GM23338 (cell line): ENCODE measurements around the gene EXOC7. TPM values are rescaled to one million over a fixed set of nuclear protein-coding genes. Genes with fewer than 3 reads are reported as not detected.
A peak's percentile ranks its signal among the peaks of the same experiment; 100 is the strongest.

Source experiments
- ATAC-seq: fragments of 200-7000 bp; cut with Tn5 transposase; 3 replicates; pipeline ENCODE4 v1.9.1; 2020
- DNase-seq: peaks from one replicate; pipeline ENCODE4 v3.0.0-alpha.2; 2015; ENCODE audit warnings: low spot score
- H2AFZ ChIP-seq: fragments of 200-600 bp; sonication (generic); 2 replicates; pipeline ENCODE4 v1.8.0; 2016; ENCODE audit warnings: antibody characterized with exemption, mild to moderate bottlenecking, moderate library complexity
- H3F3A ChIP-seq: fragments of 200-600 bp; sonication (generic); replicated peaks from 2 replicates; pipeline ENCODE4 v1.8.0; 2017; ENCODE audit warnings: antibody characterized with exemption, mixed run types, low read depth
- H3K27ac ChIP-seq: fragments of 200-600 bp; sonication (generic); 2 replicates; pipeline ENCODE4 v1.6.1; 2016; ENCODE audit warnings: low read depth
- H3K27me3 ChIP-seq: fragments of 200-600 bp; sonication (generic); 2 replicates; pipeline ENCODE4 v1.8.0; 2016; ENCODE audit warnings: mild to moderate bottlenecking, mixed run types, moderate library complexity; ENCODE audit not compliant: insufficient read depth
- H3K36me3 ChIP-seq: fragments of 200-600 bp; sonication (generic); 2 replicates; pipeline ENCODE4 v1.8.0; 2016; ENCODE audit warnings: mild to moderate bottlenecking; ENCODE audit not compliant: insufficient read depth
- H3K4me1 ChIP-seq: fragments of 200-600 bp; sonication (generic); 2 replicates; pipeline ENCODE4 v1.8.0; 2016; ENCODE audit warnings: mild to moderate bottlenecking, moderate library complexity; ENCODE audit not compliant: insufficient read depth
- H3K4me2 ChIP-seq: fragments of 200-600 bp; sonication (generic); 2 replicates; pipeline ENCODE4 v1.7.1; 2017; ENCODE audit warnings: mixed run types
- H3K4me3 ChIP-seq: fragments of 200-600 bp; sonication (generic); 2 replicates; pipeline ENCODE4 v1.6.1; 2016; ENCODE audit warnings: mixed run types
- H3K79me2 ChIP-seq: fragments of 200-600 bp; sonication (generic); replicated peaks from 2 replicates; pipeline ENCODE4 v1.8.0; 2017; ENCODE audit warnings: mild to moderate bottlenecking; ENCODE audit not compliant: insufficient read depth
- H3K9me2 ChIP-seq: fragments of 200-600 bp; sonication (generic); 2 replicates; pipeline ENCODE4 v1.8.0; 2017; ENCODE audit not compliant: insufficient read depth
- H4K20me1 ChIP-seq: fragments of 200-600 bp; sonication (generic); replicated peaks from 2 replicates; pipeline ENCODE4 v1.8.0; 2017; ENCODE audit warnings: mild to moderate bottlenecking; ENCODE audit not compliant: insufficient read depth
- H3K27ac Mint-ChIP-seq: 2 replicates; pipeline ENCODE4 v1.8.0; 2020; ENCODE audit warnings: inconsistent platforms, mild to moderate bottlenecking, moderate library complexity, mixed read lengths
- H3K27me3 Mint-ChIP-seq: 3 replicates; pipeline ENCODE4 v1.8.0; 2022; ENCODE audit warnings: low read depth, mild to moderate bottlenecking, moderate library complexity, mixed read lengths, inconsistent platforms; ENCODE audit not compliant: insufficient read depth, poor library complexity
- H3K36me3 Mint-ChIP-seq: 3 replicates; pipeline ENCODE4 v1.8.0; 2021; ENCODE audit warnings: low read depth, mild to moderate bottlenecking, inconsistent platforms, moderate library complexity, mixed read lengths
- H3K4me1 Mint-ChIP-seq: 3 replicates; pipeline ENCODE4 v1.8.0; 2020; ENCODE audit warnings: mild to moderate bottlenecking, inconsistent platforms, mixed read lengths
- H3K4me3 Mint-ChIP-seq: 3 replicates; pipeline ENCODE4 v1.8.0; 2021; ENCODE audit warnings: moderate library complexity, mild to moderate bottlenecking, inconsistent platforms, mixed read lengths
- H3K9me3 Mint-ChIP-seq: 3 replicates; pipeline ENCODE4 v1.8.0; 2020; ENCODE audit warnings: moderate library complexity, mild to moderate bottlenecking, inconsistent platforms, mixed read lengths
- CTCF ChIP-seq, 2 experiments: fragments of 200-600 bp in 1 of 2; sonication (generic) in 1 of 2; conservative IDR thresholded peaks; 2 replicates each; pipeline versions ENCODE4 v1.5.1 to v1.6.1; 2016 to 2017; ENCODE audit warnings: antibody characterized with exemption in 2 of 2, low read depth in 2 of 2, mild to moderate bottlenecking in 2 of 2, moderate library complexity in 1 of 2
- EZH2 ChIP-seq: fragments of 200-600 bp; sonication (generic); IDR thresholded peaks from one replicate; pipeline ENCODE4 v1.8.0; 2017; ENCODE audit warnings: antibody characterized with exemption, mild to moderate bottlenecking, low read depth; ENCODE audit not compliant: unreplicated experiment
- POLR2AphosphoS5 ChIP-seq: IDR thresholded peaks from 2 replicates; pipeline ENCODE4 v1.6.1; 2016; ENCODE audit warnings: antibody characterized with exemption, low read depth
- STAT1 ChIP-seq: IDR thresholded peaks from one replicate; pipeline ENCODE4 v1.6.1; 2016; ENCODE audit warnings: antibody characterized with exemption; ENCODE audit not compliant: unreplicated experiment
- polyA plus RNA-seq: library from polyadenylated mRNA; unstranded; fragments of >200 nt; fragmentation: Nextera tagmentation; extraction: Ambion mirVana; gene quantifications from 2 replicates; pipeline ENCODE4 v1.2.1, GENCODE V29; 2016
- total RNA-seq: library from RNA; depleted of rRNA; stranded (reverse); fragments of >200 nt; shearing (Covaris generic); gene quantifications from 2 replicates; pipeline ENCODE4 v1.2.3, GENCODE V29; 2014
- TF ChIP-seq, protein P1 (sequence below): IDR thresholded peaks from one replicate; pipeline ENCODE4 v1.6.1; 2018; ENCODE audit warnings: antibody characterized with exemption; ENCODE audit not compliant: unreplicated experiment

Gene EXOC7
- total and polyA plus RNA-seq, 2 experiments from 2014 or later, result 75.4 to 77.4 TPM

DNA sequence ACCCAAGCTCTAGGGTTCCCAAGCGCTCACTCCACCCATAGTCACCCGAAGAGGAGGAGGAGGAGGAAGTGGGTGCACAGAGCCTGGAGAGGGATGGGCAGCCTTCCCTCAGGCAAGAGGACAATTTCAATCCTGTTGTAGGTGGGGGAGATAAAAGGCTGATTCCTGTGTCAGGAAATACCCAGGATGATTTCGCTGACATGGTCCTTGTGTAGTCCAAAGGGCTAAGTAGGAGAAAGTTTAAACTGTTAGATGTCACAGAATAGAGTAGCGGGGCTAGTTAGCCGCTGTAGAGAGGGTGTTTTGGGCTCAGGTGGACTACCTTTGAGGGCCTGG is 1.3 kb upstream of the EXOC7 start:
- peak overlapping the region; percentile 67; the same call in 1 of the 2 replicates for H3K27ac Mint-ChIP-seq
- 0 out of 3 replicates have a peak overlapping the region, but pooled peaks have one; percentile 86 for H3K4me3 Mint-ChIP-seq
- peaks cover 25% of the 10 kb centered on the region for H3K36me3 Mint-ChIP-seq

GRCh38 chr17:76104140-76104895 is 731 bp upstream of the EXOC7 start:
- peak overlapping the region; percentile 94 for H3K27ac ChIP-seq
- H3K36me3 Mint-ChIP-seq, result peaks cover 30% of the 10 kb centered on the region
- H3K9me3 Mint-ChIP-seq, result peaks cover 3% of the 10 kb centered on the region; the same call in 2 of the 3 replicates
- H4K20me1 ChIP-seq, result no peaks in the 10 kb centered on the region; the same call in 1 of the 2 replicates
- peak in 1 of 2 experiments; percentile 17; a peak in 1 of 4 replicates for TF ChIP-seq CTCF (conservative IDR thresholded peaks at IDR 0.05; ENCODE audit: low read depth in 2 of 2)
- TF ChIP-seq EZH2, result no peak
- DNase-seq, result peak; percentile 27
- peak overlapping the region; percentile 98 for H3K27ac Mint-ChIP-seq
- H3K36me3 ChIP-seq, result peaks cover 11% of the 10 kb centered on the region
- peaks cover 27% of the 10 kb centered on the region for H3K4me1 Mint-ChIP-seq
- peak overlapping the region; percentile 86 for H3K4me3 Mint-ChIP-seq
- H3K27me3 Mint-ChIP-seq, result peaks cover 10% of the 10 kb centered on the region
- peaks cover 12% of the 10 kb centered on the region; the same call in 1 of the 2 replicates for H3F3A ChIP-seq
- peak overlapping the region; percentile 96 for H3K4me2 ChIP-seq
- H3K27me3 ChIP-seq, result no peaks in the 10 kb centered on the region
- peaks cover 26% of the 10 kb centered on the region; the same call in 1 of the 2 replicates for H3K4me1 ChIP-seq
- H3K4me3 ChIP-seq, result peak overlapping the region; percentile 92; the same call in 1 of the 2 replicates
- peaks cover 20% of the 10 kb centered on the region for H3K79me2 ChIP-seq
- H3K9me2 ChIP-seq, result no peaks in the 10 kb centered on the region
- H2AFZ ChIP-seq, result peak overlapping the region; percentile 39
- ATAC-seq, result peak; percentile 20

More for the DNA sequence above, 1.3 kb upstream of the EXOC7 start:
- Histone ChIP-seq H3K4me1 (peaks cover 26% of the 10 kb centered on the region; the same call in 1 of the 2 replicates), H3K9me2 (no peaks in the 10 kb centered on the region), H2AFZ (no peak overlapping the region), H3F3A (peaks cover 12% of the 10 kb centered on the region; the same call in 1 of the 2 replicates), H3K79me2 (peaks cover 20% of the 10 kb centered on the region), H3K27ac (peak overlapping the region; percentile 94; the same call in 1 of the 2 replicates), H4K20me1 (no peaks in the 10 kb centered on the region; the same call in 1 of the 2 replicates), H3K36me3 (peaks cover 9% of the 10 kb centered on the region), H3K27me3 (no peaks in the 10 kb centered on the region), H3K4me2 (no peak overlapping the region), H3K4me3 (no peak overlapping the region)
- no peak for DNase-seq
- no peak for TF ChIP-seq STAT1
- Mint-ChIP-seq H3K27me3 (peaks cover 10% of the 10 kb centered on the region), H3K4me1 (peaks cover 27% of the 10 kb centered on the region), H3K9me3 (peaks cover 3% of the 10 kb centered on the region; the same call in 2 of the 3 replicates)
- ATAC-seq, result no peak

GRCh38 chr17:76102944-76103273 is 678 bp downstream of the EXOC7 start:
- Histone ChIP-seq H3K27me3 (no peaks in the 10 kb centered on the region), H4K20me1 (no peaks in the 10 kb centered on the region; the same call in 1 of the 2 replicates), H3K4me3 (peak overlapping the region; percentile 92), H3K79me2 (peaks cover 20% of the 10 kb centered on the region), H3K9me2 (no peaks in the 10 kb centered on the region), H3K4me2 (peak overlapping the region; percentile 96), H3F3A (0 out of 2 replicates have a peak, but pooled peaks cover 12% of the 10 kb centered on the region), H3K27ac (peak overlapping the region; percentile 39; the same call in 1 of the 2 replicates), H3K4me1 (peaks cover 26% of the 10 kb centered on the region; the same call in 1 of the 2 replicates), H2AFZ (peak overlapping the region; percentile 40), H3K36me3 (peaks cover 17% of the 10 kb centered on the region)
- DNase-seq (no peak), ATAC-seq (no peak)
- Mint-ChIP-seq H3K4me1 (peaks cover 27% of the 10 kb centered on the region), H3K27me3 (peaks cover 10% of the 10 kb centered on the region), H3K36me3 (peaks cover 44% of the 10 kb centered on the region), H3K4me3 (peak overlapping the region; percentile 86), H3K9me3 (peaks cover 3% of the 10 kb centered on the region; the same call in 2 of the 3 replicates), H3K27ac (peak overlapping the region; percentile 98)
- TF ChIP-seq, protein P1, sequence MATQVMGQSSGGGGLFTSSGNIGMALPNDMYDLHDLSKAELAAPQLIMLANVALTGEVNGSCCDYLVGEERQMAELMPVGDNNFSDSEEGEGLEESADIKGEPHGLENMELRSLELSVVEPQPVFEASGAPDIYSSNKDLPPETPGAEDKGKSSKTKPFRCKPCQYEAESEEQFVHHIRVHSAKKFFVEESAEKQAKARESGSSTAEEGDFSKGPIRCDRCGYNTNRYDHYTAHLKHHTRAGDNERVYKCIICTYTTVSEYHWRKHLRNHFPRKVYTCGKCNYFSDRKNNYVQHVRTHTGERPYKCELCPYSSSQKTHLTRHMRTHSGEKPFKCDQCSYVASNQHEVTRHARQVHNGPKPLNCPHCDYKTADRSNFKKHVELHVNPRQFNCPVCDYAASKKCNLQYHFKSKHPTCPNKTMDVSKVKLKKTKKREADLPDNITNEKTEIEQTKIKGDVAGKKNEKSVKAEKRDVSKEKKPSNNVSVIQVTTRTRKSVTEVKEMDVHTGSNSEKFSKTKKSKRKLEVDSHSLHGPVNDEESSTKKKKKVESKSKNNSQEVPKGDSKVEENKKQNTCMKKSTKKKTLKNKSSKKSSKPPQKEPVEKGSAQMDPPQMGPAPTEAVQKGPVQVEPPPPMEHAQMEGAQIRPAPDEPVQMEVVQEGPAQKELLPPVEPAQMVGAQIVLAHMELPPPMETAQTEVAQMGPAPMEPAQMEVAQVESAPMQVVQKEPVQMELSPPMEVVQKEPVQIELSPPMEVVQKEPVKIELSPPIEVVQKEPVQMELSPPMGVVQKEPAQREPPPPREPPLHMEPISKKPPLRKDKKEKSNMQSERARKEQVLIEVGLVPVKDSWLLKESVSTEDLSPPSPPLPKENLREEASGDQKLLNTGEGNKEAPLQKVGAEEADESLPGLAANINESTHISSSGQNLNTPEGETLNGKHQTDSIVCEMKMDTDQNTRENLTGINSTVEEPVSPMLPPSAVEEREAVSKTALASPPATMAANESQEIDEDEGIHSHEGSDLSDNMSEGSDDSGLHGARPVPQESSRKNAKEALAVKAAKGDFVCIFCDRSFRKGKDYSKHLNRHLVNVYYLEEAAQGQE, result no peak
- TF ChIP-seq CTCF (conservative IDR thresholded peaks at IDR 0.05; ENCODE audit: low read depth in 2 of 2) (no peak), POLR2AphosphoS5 (no peak)
